22Rv1 (cell line): Measurements from ENCODE around the gene PPP1R2B.

Experiments
- H3K27ac ChIP-seq: fragments of 450-650 bp; 2 replicates; pipeline ENCODE4 v1.5.1; 2017
- ZFX ChIP-seq: fragments of 450-650 bp; IDR thresholded peaks from 2 replicates; pipeline ENCODE4 v1.6.1; 2017; ENCODE audit warnings: antibody characterized with exemption, borderline replicate concordance
- TF ChIP-seq, protein P1 (sequence below): fragments of 450-650 bp; IDR thresholded peaks from 2 replicates; pipeline ENCODE4 v1.5.1; 2017; ENCODE audit warnings: mild to moderate bottlenecking

The PPP1R2B gene

DNA sequence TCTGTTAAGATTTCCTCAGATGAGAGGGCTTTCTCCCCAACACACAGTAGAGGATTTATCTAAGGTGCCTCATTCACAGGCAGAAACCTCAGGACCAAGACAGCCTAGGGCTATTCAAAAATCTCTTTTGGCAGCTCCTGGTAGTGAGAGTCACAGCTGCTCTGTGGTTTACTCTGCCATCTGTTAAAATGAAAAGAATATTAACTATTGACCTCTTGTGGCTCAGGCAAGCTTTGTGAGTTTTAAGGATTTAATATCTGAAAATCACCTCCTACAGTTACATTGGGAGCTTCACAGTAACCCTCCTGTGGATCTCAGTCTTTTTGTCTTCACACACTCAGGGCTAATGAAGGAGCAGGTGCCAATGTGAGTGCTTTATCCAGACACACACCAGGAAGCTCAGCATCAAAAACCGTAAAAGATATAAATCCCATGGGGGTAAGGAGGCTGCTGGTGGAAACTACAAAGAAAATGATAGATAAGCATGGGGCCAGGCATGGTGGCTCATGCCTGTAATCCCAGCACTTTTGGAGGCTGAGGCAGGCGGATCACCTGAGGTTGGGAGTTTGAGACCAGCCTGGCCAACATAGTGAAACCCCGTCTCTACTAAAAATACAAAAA lies 29.7 kb downstream of the PPP1R2B start:
- H3K27ac ChIP-seq, result no peak overlapping the region
- TF ChIP-seq ZFX, result no peak
- TF ChIP-seq, protein P1, sequence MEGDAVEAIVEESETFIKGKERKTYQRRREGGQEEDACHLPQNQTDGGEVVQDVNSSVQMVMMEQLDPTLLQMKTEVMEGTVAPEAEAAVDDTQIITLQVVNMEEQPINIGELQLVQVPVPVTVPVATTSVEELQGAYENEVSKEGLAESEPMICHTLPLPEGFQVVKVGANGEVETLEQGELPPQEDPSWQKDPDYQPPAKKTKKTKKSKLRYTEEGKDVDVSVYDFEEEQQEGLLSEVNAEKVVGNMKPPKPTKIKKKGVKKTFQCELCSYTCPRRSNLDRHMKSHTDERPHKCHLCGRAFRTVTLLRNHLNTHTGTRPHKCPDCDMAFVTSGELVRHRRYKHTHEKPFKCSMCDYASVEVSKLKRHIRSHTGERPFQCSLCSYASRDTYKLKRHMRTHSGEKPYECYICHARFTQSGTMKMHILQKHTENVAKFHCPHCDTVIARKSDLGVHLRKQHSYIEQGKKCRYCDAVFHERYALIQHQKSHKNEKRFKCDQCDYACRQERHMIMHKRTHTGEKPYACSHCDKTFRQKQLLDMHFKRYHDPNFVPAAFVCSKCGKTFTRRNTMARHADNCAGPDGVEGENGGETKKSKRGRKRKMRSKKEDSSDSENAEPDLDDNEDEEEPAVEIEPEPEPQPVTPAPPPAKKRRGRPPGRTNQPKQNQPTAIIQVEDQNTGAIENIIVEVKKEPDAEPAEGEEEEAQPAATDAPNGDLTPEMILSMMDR, result no peak

DNA sequence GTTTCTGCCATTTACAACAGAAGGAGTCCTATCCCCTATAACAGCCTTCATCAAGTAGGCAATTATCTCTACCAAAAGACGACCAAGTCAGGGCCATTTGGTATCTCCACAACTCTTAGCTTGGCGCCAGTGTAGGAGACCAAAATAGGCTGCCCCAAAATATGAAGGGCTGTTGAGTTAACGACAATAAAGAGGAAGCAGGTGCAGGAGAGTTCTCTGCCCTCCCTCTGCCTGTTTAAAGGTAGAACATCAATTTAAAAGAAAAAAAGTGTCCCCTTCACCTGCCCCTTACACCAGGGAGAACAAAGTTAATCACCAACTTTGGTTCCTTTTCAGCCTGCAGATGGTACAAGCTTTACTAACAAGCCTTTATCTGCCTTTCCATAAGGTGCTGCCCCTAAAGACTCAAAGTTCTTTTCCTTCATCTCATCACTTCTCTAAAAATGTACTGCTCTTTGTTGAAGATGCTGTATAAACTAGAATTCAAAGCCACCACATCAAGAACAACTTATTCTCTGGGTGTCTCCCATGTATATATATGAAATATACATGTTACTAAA lies 33.3 kb downstream of the PPP1R2B start:
- H3K27ac ChIP-seq, result no peak overlapping the region
- no peak for TF ChIP-seq ZFX
- TF ChIP-seq, protein P1, result no peak

DNA sequence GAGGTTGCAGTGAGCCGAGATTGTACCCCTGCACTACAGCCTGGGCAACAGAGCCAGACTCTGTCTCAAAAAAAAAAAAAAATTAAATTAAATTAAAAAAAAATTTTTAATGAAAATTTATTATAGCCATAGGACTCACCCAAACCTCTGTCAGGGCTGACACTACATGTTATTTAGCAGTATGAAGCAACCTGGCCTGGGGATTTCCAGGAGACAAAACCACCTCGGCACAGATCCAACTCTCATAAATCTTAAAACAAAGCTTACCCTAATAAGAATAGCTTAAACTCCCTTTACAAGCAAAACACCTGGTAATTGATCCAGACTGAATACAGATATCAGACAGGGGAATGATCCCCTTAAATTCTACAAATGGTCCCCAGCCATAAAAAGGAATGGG lies 38.4 kb downstream of the PPP1R2B start:
- TF ChIP-seq, protein P1, result no peak
- TF ChIP-seq ZFX, result no peak
- no peak overlapping the region for H3K27ac ChIP-seq

DNA sequence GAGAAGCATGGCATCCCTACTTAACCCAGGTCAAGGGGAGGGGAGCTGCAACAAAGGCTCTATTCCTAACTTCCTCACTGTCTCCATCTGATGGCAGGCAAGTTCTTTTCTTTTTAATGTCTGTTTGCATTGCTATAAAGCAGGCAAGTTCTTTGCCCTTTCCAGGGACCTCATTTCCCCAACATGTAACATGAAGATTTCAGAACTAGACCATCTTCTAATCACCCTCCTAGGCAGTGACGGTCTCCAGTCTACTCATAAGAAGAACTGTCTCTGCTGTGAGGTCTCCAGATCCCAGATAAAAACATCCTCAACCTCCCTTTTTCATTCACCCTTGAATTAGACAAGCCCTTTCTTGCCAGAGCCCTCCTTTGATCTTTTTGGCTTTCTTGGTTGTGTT lies 42.1 kb downstream of the PPP1R2B start:
- no peak for TF ChIP-seq ZFX
- TF ChIP-seq, protein P1, result no peak
- no peak overlapping the region for H3K27ac ChIP-seq

DNA sequence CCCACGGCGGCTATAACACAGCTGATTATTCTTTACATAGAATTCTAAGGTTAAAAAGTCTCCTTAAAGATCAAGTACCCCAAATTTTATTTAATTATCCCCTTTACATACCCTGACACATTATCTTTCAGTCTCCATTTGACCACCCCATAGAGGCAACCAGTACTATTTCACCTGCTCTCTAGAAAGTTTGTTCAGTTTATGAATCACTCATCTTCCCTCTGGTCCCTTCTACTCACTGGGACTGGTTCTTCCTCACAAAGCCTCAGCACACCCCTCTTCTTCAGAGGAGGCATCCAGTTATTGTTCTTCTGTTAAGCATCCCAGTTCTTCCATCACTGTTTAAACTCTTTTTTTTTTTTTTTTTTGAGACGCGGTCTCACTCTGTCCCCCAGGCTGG lies 42.8 kb downstream of the PPP1R2B start:
- no peak overlapping the region for H3K27ac ChIP-seq
- TF ChIP-seq ZFX, result no peak
- TF ChIP-seq, protein P1, result no peak

DNA sequence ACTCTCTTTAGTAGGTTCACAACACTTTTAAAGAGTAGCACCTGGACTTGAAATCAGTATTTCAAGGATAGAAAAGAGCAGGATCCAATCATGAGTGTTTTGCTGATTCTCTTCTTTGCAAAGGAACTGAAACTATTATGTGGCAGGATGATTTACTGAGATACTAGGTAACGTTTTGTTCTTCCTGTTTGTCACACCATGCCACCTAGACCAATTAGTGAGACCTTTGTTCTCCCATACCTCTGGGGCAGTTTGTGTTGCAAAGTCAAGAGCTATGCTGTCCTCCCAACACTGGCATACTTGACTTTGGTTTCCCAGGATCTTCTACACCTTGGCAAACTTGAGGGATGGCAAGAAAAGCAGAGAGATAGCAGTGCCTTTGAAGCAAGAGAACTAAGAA lies 43.4 kb downstream of the PPP1R2B start:
- TF ChIP-seq ZFX, result no peak
- H3K27ac ChIP-seq, result no peak overlapping the region

DNA sequence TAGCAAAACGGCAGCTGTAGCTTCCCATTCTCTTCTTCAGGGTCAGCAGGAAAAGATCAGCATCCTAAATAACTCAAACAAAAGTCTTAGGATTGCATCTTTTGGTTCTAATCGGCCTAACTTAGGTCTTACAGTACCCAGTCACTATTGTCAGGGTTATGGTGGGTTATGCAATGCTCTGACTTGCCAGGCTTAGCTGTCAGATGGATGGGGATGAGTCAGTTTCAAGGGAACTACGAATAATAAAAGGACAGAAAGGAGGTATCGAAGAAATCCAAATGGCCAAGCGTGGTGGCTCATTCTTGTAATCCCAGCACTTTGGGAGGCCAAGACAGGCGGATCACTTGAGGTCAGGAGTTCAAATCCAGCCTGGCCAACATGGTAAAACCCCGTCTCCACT lies 46.5 kb downstream of the PPP1R2B start:
- no peak for TF ChIP-seq ZFX
- TF ChIP-seq, protein P1, result no peak
- H3K27ac ChIP-seq, result no peak overlapping the region
